Left hindlimb (tissue), 1 donor: ENCODE results near the gene TSSK2.

ENCODE experiments used
- DNase-seq: peaks from one replicate; pipeline ENCODE4 v3.0.0-alpha.2; 2018

Gene TSSK2

GRCh38 chr22:19106886-19107729 is 24.0 kb upstream of the TSSK2 start:
- no peak for DNase-seq

- DNase-seq, result no peak
Measured at GRCh38 chr22:19107730-19108074, 23.4 kb upstream of the TSSK2 start.

GRCh38 chr22:19108807-19109197 is 22.3 kb upstream of the TSSK2 start:
- no peak for DNase-seq

GRCh38 chr22:19109198-19110063 is 21.7 kb upstream of the TSSK2 start:
- no peak for DNase-seq

GRCh38 chr22:19110064-19110458 is 21.0 kb upstream of the TSSK2 start:
- no peak for DNase-seq

- no peak for DNase-seq
Measured at GRCh38 chr22:19110646-19111045, 20.5 kb upstream of the TSSK2 start.

GRCh38 chr22:19111140-19111539 is 20.0 kb upstream of the TSSK2 start:
- DNase-seq, result no peak

GRCh38 chr22:19111584-19111983 is 19.5 kb upstream of the TSSK2 start:
- no peak for DNase-seq

- DNase-seq, result no peak
Measured at GRCh38 chr22:19113429-19113828, 17.7 kb upstream of the TSSK2 start.

GRCh38 chr22:19114984-19115552 is 16.0 kb upstream of the TSSK2 start:
- DNase-seq, result no peak

GRCh38 chr22:19115628-19116027 is 15.5 kb upstream of the TSSK2 start:
- DNase-seq, result no peak

- DNase-seq, result no peak
Measured at GRCh38 chr22:19117111-19117512, 14.0 kb upstream of the TSSK2 start.

- DNase-seq, result no peak
Measured at GRCh38 chr22:19118329-19118880, 12.7 kb upstream of the TSSK2 start.

GRCh38 chr22:19119949-19120348 is 11.2 kb upstream of the TSSK2 start:
- DNase-seq, result no peak

- DNase-seq, result no peak
Measured at GRCh38 chr22:19120829-19121630, 10.1 kb upstream of the TSSK2 start.

- DNase-seq, result peak; percentile 51
Measured at GRCh38 chr22:19121631-19122142, 9.4 kb upstream of the TSSK2 start.

GRCh38 chr22:19122143-19122751 is 8.9 kb upstream of the TSSK2 start, which contains the start of gene DGCR2:
Gene DGCR2 (minus strand): TSS chr22:19122412. CDS start chr22:19122206, 206 bp downstream.
- DNase-seq, result peak; percentile 98

- no peak for DNase-seq
Measured at GRCh38 chr22:19122752-19123492, 8.2 kb upstream of the TSSK2 start.

GRCh38 chr22:19123936-19124335 is 7.2 kb upstream of the TSSK2 start:
- DNase-seq, result no peak

- no peak for DNase-seq
Measured at GRCh38 chr22:19124377-19124776, 6.7 kb upstream of the TSSK2 start.

- DNase-seq, result no peak
Measured at GRCh38 chr22:19125011-19125410, 6.1 kb upstream of the TSSK2 start.
